ENCODE data around the gene SPATA24.
"Not testable (repeated sequence)": the region's sequence is repeated elsewhere in the genome, so short reads cannot be mapped to it uniquely, and the experiment has no call there.

The SPATA24 gene

DNA sequence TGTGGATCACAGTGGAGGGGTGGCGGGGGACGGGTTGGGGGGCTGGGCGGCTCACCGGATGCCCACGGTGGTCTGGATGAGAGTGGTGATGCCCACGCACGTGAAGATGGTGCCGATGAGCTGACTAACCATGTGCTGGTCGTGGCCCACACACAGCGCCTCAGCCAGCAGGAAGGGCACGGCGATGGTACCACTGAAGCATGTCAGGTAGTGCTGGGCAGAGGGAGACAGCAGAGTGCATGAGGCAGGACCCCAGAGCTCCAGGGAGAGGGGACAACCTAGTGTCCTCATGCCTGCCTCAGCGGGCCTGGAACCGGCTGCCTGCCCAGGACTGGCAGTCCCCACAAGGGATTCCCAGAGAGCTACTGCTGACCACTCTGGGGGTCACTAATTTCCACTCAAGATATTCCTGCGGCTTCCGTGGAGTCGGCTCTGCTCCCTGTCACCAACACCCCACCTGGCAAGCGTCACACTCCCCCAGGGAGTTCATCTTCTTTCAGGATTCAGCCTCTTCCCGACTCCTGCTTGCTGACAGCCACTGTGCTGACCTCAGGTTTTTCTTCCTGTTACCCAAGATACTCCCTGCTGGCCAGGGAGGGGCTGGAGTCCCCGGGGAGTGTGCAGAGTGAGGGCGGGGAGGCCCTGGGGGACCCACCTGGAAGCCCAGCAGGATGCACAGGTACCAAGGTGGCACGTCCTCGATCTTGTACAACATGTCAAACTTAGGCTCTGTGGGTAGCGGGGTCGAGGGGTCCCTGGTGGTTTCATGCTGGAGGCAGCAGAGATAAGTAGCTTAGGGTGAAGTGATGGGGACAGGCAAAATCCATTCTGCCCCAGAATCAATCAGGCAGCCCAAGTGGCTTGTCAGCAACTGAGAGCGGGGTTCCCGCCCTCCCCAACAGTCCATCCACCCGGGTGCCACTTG, 21.8 kb downstream of the SPATA24 start:
- no peak for DNase-seq

DNA sequence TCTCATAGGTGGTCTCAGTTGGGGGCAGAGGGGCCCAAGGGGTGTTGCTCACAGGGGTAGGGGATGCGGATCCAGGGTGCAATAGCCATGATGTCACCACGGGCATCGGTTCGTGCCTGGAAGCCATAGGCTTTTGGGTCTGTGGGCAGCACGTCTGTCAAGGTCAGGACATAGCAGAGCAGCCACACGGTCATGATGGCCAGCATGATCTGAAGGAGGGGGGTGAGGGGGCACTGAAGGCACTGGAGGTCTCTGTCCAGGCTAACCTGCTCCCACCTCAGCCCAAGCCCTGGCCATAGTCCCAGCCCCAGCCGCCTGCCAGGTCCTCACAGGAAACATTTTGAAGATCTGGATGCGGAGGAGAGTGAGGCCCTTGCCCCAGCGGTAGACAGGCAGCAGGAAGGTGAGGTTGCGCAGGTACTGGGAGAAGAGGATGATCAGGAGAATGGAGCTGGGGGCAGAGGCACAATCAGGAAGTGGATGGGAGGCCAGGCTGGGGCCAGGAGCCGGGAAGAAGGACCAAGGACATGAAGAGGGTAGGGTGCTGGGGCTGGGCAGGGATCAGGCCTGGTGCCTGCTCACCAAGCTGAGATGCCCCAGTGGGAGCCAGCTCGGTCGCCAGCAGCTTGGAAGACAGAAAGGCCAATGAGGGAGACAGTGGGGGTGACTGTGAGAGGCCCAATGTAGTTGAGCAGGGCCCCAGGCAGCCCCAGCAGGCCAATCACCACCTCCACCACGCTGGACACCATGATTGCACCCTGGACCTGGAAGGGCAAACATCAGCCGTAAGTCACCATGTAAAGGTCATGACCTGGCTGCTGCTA, 24.1 kb downstream of the SPATA24 start:
- DNase-seq: no peak

DNA sequence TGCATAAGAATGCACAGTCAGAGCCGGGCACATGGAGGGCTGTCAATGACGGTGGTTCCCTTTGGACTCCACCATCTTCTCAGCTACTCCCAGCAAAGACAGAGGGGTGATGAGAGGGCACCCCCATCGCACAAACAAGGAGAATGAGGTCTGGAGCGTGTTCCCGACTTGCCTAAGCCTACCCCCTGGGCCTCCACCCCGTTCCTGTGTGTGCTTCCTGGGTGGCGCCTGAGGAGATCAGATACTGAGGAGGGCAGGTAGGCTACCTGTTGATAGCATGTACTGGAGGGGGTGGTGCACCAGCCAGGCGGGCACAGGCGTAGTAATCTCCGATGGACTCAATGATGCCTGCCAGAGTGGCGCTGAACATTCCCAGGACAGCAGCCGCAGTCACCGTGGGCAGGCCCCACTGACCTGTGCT, 24.9 kb downstream of the SPATA24 start:
- DNase-seq: no peak

DNA sequence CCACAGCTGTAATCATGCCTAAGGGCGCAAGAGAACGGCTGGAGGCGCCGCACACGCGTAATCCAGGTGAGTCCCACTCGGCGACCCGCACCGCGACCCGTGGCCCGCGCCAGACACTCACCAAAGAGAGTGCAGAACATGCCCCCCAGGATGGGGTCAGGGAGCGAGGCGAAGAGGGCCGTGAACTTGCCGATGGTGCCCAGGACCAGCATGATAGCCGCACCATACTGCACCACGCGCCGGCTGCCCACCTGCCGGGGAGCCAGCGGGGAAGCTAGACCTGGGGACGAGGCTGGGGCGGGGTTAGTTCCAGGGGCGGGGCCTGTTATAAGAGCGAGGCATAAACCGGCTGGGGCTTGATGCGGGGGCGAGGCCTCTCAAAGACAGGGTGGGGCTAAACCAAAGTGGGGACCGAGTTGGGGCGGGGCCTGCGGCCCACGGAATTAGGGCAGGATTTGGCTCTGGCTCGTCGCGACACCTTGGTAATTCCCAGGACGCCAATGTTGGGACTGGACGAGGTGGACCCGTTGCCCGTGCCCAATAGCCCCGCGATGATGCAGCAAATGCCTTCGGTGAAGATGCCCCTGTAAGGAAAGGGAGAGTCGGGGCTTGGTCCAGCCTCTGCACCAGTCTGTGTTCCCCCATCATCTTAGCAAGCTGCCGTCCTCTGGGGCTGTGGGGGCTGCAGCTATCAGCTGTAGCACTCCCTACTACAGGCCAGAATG, 25.6 kb downstream of the SPATA24 start:
- DNase-seq: no peak

DNA sequence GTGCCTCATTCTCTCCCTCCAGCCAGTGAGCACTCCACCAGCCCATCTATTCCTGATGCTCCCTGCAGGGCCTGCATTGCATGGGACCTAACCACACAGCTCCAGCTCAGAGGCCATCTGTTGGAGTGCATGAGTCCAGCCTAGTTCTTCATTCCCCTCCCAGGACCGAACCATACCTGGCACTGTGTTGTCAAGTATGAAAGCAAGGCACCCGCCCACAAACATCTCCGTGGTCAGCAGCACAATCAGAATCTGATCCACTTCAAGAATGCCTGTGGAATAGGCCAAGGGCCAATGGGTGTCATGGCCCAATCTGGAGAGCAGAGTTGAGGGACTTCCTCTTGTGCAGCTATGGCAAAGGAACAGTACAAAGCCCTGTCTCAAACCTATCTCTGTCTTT, 26.7 kb downstream of the SPATA24 start:
- DNase-seq: no peak

DNA sequence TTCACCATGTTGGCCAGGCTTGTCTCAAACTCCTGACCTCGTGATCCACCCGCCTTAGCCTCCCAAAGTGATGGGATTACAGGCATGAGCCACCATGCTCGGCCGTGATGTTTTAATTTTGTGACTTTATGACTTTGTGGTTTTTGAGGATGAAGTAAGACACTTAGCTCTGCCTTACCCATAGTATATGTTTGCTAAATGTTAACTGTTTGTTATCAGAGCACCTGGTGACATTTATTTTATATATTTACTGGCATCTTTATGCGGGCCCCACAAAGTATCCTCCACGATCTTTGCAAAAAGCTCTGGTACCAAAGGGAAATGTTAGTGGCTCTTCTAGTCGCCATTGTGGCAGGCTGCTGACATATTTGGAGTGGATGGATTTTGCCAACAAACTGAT, 27.5 kb downstream of the SPATA24 start:
- DNase-seq: no peak

DNA sequence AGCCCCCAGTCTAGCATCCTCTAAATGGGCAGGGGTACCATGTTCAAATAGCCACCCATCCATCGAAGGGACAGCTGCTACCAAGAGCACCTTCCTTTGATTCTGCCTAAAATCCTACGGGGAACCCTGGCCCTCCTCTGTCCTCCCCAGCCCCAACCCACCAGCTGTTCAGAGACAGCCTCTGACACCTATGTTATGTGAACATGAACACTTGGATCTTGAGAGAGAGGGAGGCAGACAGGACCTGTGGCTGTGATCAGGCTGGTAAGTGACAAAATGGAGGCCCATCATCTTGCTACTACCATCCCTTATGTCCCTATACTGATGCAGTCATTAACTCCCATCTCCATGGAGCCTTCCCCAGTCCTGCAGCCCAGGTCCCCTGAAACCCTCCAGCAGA, 29.0 kb downstream of the SPATA24 start:
- DNase-seq: no peak

DNA sequence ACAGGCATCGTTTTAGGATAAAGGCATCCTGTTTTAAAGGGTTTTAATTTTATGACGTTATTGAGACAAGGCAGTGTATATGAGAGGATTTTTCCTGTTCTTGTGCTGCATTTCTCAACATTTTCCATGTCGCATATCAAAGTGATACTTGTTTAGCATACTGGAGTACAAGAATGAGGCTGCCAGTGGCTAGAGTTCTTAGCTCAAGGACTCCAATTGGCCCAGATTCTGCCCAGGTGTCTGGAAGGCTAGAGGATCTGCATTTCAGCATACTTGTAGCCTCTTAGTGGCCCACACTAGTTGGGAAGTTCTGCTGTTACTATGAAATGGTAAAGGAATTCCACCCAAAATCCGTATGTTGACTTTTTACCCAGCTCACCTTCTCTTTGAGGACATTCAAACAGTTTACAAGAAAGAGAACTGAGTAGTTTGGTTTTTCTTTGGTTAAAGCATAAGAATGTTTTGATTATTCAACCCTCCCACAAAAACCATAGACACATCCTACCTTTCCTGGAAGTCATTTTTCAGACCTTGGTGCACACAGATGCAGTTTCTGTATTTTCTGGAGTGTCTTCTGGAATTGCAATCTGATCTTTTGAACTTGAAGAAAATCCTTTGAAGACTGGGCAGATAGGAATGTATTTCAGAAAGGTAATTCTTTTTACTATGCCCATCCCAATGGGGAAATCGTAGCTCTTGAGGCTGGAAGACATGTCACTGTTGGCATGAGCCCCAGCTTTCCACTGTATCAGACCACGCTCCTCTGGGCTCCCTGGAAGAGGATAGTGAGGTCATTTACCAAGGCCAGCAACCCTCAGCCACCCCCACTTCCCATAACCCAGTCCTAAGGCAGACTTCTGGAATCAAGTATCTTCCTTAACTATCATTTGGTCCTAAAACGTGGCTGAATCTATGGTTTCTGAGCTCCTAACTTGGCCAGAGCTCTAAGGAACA, 32.1 kb downstream of the SPATA24 start:
- DNase-seq: no peak

DNA sequence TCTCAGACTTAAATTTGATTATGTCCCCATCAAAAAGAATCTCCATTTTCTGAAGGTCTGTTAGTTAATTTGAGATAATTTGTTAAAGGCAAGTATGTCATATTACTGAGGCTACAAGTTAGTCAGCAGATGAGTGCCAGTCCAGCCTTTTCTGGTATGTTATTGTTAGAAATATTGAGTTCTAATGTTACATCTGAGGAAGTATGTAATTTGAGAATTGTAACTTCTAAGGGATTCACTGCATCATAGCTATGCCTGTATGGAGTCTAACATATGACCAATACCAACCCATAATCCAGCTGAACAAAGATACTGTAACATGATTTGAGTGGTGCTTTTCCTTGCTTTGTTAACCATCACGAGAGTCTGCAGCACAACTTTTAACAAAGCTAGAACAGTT, 34.7 kb downstream of the SPATA24 start:
- DNase-seq: no peak

DNA sequence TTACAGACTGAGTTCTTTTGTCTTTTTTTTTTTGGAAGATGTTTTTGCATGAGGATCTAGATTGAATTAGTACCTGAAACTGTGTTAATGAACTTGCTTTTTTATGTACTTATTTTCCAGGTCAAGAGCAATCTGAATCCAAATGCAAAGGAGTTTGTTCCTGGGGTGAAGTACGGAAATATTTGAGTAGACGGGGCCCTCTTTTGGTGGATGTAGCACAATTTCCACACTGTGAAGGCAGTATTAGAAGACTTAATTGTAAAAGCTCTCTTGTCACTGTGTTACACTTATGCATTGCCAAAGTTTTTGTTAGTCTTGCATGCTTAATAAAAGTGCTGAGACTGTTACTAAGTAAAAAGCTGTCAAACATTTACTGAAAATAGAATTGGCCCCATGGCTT, 35.3 kb downstream of the SPATA24 start:
- no peak for DNase-seq

DNA sequence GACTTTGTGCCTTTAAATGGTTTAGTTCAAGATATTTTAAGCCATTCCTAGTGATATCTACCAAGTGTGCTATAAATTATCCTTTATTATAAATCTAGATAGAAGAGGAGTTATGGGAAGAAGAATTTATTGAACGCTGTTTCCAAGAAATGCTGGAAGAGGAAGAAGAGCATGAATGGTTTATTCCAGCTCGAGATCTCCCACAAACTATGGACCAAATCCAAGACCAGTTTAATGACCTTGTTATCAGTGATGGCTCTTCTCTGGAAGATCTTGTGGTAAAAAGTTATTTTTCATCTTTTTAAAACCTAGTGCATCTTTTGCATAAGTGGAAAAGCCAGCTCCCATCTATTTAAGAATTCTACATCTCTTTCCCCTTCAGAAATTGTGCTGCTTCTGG, 39.4 kb downstream of the SPATA24 start:
- DNase-seq: no peak

DNA sequence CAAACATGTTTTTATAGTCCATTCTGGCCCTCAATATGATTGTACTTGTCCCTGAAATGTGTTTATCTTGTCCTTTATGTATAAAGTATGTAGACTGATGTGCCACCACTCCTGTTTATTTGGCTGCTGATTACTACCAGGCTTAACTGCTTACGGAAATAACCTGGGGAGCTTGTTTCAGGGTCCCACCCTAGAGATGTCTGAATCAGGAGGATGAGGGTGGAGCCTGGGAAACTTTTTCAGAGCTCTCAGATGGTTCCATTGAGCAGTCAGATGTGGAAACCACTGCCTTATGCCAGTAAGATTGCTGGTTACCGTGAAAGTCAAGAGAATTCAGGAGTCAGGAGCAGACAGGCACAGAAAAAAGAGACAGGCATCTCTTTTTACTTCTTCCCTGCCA, 40.0 kb downstream of the SPATA24 start:
- no peak for DNase-seq

DNA sequence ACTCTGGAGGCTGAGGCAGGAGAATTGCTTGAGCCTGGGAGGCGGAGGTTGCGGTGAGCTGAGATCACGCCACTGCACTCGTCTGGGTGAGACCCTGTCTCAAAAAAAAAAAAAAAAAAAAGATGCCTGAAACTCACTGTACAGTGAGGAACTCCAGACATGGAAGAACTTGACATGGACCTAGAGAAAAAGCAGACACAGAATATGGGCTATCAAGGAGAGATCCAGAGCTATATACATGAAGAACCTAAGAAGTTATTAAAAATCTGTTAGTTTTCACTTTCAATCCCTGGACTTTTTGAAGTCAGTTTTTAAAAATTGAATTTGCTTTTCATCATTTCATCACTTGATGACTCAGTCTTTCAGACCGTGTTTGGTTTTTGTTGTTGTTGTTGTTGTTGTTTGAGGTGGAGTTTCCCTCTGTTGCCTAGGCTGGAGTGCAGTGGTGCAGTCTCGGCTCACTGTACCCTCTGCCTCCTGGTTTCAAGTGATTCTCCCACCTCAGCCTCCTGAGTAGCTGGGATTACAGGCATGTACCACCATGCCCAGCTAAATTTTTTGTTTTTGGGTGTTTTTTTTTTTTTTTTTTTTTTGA, 42.0 kb downstream of the SPATA24 start:
- no peak for DNase-seq

DNA sequence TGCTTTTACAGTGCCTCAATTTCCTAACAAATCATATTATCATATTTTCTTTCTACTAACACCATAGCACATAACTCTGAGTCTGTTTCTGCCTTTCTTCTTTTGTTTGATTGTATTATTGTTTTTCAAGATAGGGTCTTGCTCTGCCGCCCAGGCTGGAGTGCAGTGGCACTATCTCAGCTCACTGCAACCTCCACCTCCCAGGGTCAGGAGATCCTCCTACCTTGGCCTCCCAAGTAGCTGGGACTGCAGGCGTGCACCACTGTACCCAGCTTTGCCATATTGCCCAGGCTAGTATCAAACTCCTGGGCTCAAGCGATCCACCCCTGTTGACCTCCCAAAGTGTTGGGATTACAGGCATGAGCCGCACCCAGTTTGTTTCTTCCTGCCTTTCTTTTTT, 43.5 kb downstream of the SPATA24 start:
- DNase-seq: no peak

DNA sequence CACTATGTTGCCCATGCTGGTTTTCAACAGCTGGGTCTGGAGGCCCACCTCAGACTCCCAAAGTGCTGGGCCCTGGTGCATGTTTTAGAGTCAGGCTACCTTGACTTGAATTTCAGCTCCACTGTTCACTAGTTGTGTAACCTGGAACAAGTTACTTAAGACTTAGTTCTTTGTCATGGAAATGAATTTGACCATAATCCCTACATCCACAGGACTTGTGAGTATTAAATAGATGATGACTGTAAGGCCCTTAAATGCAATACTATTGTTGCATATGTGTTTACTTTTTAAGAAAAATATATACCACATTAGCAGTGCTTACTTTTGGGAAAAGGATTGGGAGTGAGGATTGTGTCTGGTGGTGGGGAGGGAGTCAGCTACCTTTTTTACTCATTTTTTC, 45.8 kb downstream of the SPATA24 start:
- DNase-seq: no peak

DNA sequence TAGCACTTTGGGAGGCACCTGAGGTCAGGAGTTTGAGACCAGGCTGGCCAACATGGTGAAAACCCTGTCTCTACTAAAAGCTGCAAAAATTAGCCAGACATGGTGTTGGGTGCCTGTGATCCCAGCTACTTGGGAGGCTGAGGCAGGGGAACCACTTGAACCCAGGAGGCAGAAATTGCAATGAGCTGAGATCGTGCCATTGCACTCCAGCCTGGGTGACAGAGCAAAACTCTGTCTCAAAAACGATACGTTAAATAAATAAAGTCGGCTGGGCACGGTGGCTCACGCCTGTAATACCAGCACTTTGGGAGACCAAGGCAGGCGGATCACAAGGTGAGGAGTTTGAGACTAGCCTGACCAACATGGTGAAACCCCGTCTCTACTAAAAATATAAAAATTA, 48.0 kb downstream of the SPATA24 start:
- DNase-seq: not testable (repeated sequence)

DNA sequence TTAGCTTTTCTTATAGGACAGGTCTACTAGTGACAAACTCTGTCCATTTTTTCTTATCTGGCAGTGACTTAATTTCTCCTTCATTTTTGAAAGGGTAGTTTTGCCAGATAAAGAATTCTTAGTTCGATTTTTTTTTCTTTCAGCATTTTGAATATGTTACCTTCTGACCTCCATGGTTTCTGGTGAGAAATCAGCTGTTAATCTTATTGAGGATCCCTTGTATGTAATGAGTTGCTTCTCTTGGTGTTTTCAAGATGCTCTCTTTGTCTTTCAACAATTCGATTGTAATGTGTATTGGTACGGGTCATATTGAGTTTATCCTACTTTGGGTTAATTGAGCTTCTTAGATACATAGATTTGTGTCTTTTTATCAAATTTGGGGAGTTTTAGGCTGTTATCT, 49.7 kb downstream of the SPATA24 start:
- DNase-seq: no peak

DNA sequence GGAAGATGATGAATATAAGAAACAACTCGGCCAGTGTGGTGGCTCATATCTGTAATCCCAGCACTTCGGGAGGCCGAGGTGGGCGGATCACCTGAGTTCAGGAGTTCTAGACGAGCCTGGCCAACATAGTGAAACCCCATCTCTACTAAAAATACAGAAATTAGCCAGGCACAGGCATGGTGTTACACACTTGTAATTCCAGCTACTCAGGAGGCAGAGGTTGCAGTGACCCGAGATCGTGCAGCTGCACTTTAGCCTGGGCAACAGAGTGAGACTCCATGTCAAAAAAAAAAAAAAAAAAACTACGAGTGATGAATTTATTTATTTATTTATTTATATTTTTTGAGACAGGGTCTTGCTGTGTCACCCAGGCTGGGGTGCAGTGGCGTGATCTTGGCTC, 56.0 kb downstream of the SPATA24 start:
- DNase-seq: not testable (repeated sequence)
